Activated CD8-positive, alpha-beta memory T cell treated with anti-CD3 and anti-CD28 coated beads, Interleukin-2, amount 50 U/mL, for 1 hour (primary cell): ENCODE measurements around the gene PCGF3.
"Not testable (repeated sequence)": the region's sequence is repeated elsewhere in the genome, so short reads cannot be mapped to it uniquely, and the experiment has no call there.

ENCODE experiments used
- DNase-seq: peaks from one replicate; pipeline ENCODE4 v3.0.0-alpha.2; 2020; ENCODE audit errors: extremely low read depth

PCGF3 gene

DNA sequence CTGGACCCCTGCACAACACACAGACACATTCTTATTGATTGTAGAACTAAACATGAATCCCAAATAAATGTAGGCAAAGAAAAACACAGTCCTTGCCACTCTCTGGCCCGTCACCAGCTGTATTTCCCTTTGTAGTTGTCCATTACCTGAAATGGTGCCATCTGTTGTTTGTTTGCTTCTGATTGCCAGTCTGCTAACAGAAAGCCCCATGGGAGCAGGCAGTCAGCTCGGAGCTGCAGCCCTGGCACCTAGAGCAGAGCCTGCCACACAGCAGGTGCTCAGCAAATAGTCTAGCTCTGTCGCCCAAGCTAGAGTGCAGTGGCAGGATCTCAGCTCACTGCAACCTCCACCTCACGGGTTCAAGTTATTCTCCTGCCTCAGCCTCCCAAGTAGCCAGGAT lies 91.4 kb downstream of the PCGF3 start:
- no peak for DNase-seq

DNA sequence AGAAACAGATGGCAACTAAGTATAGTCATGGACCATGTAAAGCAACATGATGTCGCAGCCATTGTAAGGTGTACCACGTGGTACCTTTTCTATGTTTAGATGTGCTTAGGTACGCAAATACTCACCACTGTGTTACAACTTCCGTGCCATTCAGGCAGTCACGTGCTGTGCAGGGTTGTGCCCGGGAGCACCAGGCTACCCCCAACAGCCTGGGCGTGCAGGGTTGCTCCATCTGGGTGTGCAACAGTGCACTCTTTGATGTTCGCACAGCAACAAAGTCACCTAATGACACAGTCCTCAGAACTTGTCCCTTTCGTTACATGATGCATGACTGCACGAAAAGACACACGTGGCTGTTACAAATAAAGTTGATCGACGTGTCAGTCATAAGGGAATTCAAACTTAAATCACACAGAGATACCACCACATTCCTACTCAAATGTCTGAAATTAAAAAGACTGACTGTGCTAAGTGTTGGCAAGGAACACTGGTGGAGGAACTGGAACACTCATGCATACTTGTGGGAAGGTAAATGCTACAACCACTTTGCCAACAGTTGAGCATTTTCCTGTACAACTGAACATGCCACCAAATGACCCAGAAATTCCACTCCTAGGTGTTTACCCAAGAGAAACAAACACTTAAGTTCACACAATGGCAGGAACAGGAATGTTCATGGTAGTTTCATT lies 95.9 kb downstream of the PCGF3 start:
- no peak for DNase-seq

DNA sequence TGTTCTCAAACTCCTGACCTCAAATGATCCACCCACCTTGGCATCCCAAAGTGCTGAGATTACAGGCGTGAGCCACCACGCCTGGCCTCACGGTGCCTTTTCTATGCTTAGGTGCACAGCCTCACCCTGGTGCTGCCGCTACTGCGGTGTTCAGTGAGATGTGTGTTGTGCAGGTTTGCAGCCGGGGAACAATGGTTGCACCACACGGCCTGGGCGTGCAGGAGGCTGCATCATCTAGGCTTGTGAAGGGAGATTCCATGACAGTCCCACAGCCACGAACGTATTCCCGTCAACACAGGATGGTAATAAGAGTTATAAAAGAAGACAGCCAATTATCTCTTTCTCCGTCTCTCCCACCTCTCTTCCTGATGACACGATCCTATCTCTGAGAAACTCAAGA lies 98.3 kb downstream of the PCGF3 start:
- no peak for DNase-seq

DNA sequence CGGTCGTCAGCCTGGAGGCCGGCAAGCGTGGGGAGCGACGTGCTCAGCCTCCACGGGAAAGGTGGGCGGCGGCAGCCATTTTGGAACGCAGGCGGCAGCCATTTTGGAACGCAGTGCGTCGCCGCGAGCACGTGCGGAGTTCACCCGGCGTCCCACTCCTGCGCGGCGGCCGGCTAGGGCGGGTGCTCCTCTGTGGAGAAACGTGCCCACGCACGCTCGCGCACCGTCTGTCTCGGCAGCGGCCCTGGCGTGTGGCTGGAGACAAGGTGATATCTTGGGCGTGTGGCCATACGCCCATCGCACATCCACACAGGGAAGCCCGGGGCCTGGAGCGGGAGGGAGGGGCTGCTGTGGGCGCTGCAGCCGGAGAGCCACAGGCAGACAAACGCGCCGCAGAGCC lies 99.2 kb downstream of the PCGF3 start:
- no peak for DNase-seq

DNA sequence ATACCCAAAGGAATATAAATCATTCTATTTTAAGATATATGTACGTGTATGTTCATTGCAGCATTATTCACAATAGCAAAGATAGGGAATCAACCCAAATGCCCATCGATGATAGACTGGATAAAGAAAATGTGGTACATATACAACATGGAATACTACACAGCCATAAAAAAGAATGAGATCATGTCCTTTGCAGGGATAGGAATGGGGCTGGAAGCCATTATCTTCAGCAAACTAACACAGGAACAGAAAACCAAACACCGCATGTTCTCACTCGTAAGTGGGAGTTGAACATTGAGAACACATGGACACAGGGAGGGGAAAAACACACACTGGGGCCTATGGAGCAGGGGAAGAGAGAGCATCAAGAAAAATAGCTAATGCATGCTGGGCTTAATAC lies 101.3 kb downstream of the PCGF3 start:
- DNase-seq = not testable (repeated sequence)

DNA sequence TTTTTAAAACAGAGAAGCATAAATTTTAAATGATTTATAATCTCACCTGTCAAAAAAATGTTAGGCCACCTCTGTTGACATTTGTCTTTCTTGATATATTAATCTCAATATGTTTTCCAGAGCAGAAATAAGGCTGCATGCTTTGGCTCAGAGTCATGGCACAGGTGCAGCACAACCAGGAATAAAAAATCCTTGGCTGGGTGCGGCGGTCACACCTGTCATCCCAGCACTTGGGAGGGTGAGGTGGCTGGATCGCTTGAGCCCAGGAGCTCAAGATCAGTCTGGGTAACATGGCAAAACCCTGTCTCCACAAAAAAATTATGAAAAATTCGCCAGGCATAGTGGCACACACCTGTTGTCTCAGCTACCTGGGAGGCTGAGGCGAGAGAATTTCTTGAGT lies 102.2 kb downstream of the PCGF3 start:
- no peak for DNase-seq

DNA sequence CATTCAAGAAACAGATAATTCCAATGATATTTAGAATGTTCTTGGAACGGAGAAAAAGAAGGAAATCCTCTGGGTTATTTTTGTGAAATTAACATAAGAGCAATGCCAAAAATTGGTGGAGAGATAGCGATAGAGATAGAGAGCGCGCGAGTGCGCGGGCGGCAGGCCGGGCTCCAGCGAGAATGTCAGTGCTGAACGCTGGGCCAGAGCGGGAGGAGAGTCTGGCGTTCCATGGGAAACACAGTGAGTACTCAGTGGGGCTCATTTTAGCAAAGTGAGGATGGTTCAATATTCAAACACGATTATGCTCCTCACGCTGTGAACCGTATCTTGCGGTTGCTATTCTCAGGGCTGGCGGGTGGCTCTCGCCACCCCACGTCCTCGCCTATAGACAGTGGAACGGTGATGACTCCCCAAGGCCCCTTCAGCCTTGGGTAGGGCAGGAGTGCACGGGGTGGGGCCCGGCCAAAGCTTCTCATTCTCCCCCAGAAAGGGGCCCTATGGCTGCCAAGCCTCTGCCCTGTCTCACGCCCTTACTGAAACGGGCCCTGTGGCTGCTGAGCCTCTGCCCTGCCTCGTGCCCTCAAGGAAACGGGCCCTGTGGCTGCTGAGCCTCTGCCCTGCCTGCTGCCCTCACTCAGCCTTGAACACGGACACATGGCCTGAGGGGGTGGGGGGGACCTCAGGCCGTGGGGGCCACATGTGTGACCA lies 103.4 kb downstream of the PCGF3 start:
- no peak for DNase-seq

DNA sequence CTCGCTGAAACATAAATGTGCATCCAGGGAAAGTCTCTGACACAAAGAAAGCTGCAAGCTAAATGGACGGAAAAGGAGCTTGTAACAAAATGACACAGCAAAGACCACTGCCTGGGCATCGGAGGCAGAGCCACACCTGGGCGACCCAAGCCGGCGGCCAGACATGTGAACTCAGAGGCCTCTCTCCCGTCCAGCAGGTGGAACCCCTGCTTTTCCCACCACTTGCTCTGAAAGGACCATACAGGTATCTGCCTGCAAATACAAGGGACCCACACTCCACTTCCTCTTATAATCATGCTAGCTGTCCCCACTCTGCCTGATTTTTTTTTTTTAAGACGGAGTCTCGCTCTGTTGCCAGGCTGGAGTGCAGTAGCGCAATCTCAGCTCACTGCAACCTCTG lies 108.3 kb downstream of the PCGF3 start:
- no peak for DNase-seq

DNA sequence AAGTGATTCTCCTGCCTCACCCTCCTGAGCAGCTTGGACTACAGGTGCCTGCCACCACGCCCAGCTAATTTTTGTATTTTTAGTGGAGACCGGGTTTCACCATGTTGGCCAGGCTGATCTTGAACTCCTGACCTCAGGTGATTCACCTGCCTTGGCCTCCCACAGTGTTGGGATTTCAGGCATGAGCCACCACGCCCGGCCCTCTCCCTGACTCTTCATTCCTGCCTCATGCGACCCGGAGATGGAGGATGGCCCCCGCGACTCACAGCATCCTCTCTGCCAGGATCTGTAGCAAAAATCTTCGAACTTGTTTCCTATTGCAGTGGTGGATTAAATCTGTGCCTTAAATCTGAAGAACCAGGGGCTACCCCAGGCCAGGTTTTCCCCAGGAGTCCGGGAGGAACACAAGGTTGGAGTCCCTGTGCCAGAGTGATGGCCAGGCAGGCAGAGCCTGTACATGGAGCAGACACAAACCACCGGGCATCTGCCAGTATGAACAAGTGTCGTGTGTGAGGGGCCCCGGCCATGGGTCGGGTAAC lies 108.7 kb downstream of the PCGF3 start:
- no peak for DNase-seq

DNA sequence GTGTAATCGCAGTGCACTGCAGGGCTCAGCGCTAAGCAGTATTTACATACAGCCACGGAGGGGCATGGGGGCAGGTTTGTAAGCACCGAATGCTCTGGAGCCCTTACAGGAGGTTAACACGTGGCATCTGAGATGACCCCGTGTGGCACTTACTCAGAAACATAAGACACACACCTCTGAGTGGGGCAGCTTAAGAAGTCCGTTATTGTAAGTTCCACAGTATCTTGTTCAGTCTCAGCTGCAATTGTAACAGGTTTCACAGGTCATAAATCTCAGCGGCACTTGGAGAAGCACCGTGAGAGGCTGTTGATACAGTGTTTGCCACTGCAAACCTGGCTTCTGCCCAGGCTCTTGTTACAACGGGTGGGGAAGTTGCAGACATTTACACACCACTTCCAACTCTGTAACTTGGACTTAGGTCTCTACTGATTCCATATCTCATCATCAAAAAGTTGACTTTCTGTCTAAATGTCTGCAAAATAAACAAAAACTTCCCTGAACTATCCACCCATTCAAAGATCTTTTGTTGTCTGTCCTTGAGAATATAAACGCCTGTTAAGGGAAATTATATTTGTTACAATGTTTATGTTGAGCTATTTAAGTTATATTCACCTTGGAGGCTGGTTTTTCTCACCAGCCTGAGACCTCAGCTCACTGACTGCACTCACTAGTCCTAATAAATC lies 110.0 kb downstream of the PCGF3 start:
- DNase-seq = no peak

DNA sequence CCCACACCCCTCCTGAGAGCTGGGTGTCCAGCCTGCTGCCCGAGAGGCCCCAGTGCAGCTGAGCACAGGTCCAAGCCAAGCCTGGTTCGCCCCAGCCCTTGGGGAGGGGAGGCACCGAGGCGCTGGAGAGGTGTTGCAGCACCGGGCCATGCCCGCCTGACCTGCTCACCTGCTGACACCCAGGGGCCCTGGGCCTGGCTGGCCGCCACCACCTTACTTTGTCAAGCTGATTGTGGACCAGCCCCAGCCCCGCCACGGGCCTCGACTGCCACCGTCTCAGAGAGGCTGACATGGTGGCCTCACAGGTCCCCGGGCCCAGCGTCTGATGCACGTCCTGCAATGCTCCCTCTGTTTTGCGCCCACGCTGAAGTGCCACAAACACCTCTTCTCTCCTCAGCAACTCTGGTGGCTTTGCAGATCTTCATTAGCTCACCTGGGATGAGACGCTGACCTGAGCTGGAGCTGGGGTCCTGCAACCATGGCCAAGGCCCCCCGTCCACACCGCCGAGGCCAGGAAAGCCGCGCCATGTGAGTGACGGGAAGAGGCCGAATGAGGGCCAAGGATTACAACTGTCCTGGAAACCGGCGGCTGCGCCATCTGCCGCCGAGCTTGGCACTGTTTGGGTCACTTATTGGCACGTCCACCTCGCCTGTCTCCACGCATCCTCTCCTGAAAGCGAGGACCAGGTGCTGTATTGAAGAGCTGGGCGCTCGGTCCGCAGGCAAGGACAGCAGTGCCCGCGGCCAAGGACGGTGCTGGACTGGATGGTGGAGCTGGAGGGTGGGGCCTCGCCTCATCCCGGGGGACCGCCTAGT lies 112.7 kb downstream of the PCGF3 start:
- DNase-seq = no peak

DNA sequence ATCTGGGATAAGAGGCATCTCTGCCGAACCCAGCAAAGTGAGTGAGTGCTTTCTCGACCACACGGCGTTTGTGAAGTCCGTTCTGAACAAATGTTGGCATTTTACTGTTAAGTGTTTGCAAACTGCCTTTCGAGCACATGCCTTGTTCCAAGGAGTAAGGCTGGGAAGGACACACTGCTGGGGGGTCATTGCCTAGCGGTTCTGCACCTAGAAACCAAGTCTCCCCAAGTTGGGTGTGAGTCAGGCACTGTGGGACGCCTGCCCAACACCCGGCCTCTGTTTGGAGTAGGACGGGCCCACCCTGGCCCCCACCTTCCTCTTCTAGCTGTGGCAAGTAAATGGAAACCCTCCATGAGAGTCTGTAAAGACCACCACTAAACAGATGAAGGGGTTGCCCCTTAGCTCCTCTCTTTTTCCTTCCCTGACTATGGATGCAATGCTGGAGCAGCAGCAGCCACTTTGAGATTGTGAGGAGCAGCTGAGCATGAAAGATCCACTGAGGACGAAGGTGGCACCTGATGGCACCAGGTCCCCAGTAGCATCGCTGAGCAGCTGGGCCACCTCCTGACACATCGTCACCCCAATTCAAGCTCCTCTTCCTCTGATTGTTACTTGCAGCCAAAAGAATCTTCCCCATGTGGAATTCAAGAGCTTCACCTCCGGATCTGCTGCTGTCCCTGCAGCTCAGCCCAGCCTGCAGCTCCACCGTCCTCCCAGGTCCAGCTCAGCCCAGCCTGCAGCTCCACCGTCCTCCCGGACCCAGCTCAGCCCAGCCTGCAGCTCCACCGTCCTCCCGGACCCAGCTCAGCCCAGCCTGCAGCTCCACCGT lies 114.0 kb downstream of the PCGF3 start:
- DNase-seq = no peak
